Testis (tissue), 3 donors: ENCODE results near the gene POLR2E. TPM values are rescaled to one million over a fixed set of nuclear protein-coding genes. Genes with fewer than 3 reads are reported as not detected.

ENCODE experiments used
- DNase-seq: peaks from one replicate; pipeline ENCODE4 v3.0.0-alpha.2; 2019
- H3K27ac ChIP-seq, 2 donors: fragments of 200-600 bp; sonication (generic); one replicate each; pipeline ENCODE4 v1.5.1; 2019
- H3K27me3 ChIP-seq: fragments of 200-600 bp; sonication (generic); one replicate; pipeline ENCODE4 v1.5.1; 2019
- H3K36me3 ChIP-seq: fragments of 200-600 bp; sonication (generic); one replicate; pipeline ENCODE4 v1.5.1; 2017; ENCODE audit warnings: low read depth; ENCODE audit errors: missing control alignments
- H3K4me1 ChIP-seq: fragments of 200-600 bp; sonication (generic); one replicate; pipeline ENCODE4 v1.5.1; 2019
- H3K4me3 ChIP-seq, 2 donors: fragments of 200-600 bp; sonication (generic); one replicate each; pipeline ENCODE4 v1.5.1; 2017 to 2019
- H3K9me3 ChIP-seq: fragments of 200-600 bp; sonication (generic); one replicate; pipeline ENCODE4 v1.5.1; 2017
- CTCF ChIP-seq, 3 experiments: fragments of 450-650 bp in 2 of 3; fragments of 200-600 bp in 1 of 3; sonication (generic) in 1 of 3; IDR thresholded peaks; one replicate each; pipeline ENCODE4 v1.5.1; 2016 to 2019; ENCODE audit warnings: antibody characterized with exemption in 3 of 3, mild to moderate bottlenecking in 2 of 3, moderate library complexity in 1 of 3
- POLR2A ChIP-seq: fragments of 450-650 bp; IDR thresholded peaks from one replicate; pipeline ENCODE4 v1.6.1; 2017; ENCODE audit warnings: antibody characterized with exemption, mild to moderate bottlenecking, moderate library complexity
- WGBS, 2 donors: methylation state at CpG; one replicate each; pipeline ENCODE4 v1.1.5; 2018; 5-methylcytosine and 5-hydroxymethylcytosine counted together
- intact Hi-C: fragments of 100-400 bp; cut with DNase I; formaldehyde crosslinking; loops from one replicate; pipeline ENCODE4 v1.15.1; 2023; ENCODE audit warnings: low total_unique reads
- polyA plus RNA-seq: library from polyadenylated mRNA; stranded (reverse); fragments of 350-450 nt; fragmentation: Illumina TruSeq; extraction: RNeasy Lipid Tissue Mini Kit (QIAGEN cat#74804); gene quantifications from one replicate; pipeline ENCODE4 v1.2.3, GENCODE V29; 2014; ENCODE audit warnings: low read depth, low replicate concordance; ENCODE audit not compliant: insufficient read depth
- total RNA-seq, 2 donors: library from RNA; depleted of rRNA; stranded (reverse); fragments of >200 nt; gene quantifications; one replicate each; pipeline ENCODE4 v1.2.3, GENCODE V29; 2016

POLR2E gene
- total and polyA plus RNA-seq, 3 donors from 2014 or later = 96.5 to 246 (median 143) TPM

- Histone ChIP-seq H3K4me1 (no peaks in the 10 kb centered on the region), H3K4me3 (no peak overlapping the region), H3K27me3 (no peaks in the 10 kb centered on the region), H3K36me3 (no peaks in the 10 kb centered on the region), H3K9me3 (no peaks in the 10 kb centered on the region), H3K27ac (no peak overlapping the region)
- TF ChIP-seq POLR2A (no peak), CTCF (IDR thresholded peaks at IDR 0.05) (no peak)
- 73 to 80% methylated on average over 21 of the region's 21 CpGs for WGBS, 2 donors
- intact Hi-C loops = no loop called here
- no peak for DNase-seq
Observed at GRCh38 chr19:1086613-1087012, 8.6 kb downstream of the POLR2E start.

- intact Hi-C loops = no loop called here
- no peak overlapping the region for H3K27ac ChIP-seq
- H3K4me3 ChIP-seq = no peak overlapping the region
- no peaks in the 10 kb centered on the region for H3K4me1 ChIP-seq
- H3K27me3 ChIP-seq = no peaks in the 10 kb centered on the region
- no peak for DNase-seq
- WGBS, 2 donors = 73 to 84% methylated on average over 8 to 37 of the region's 38 CpGs
- TF ChIP-seq CTCF (IDR thresholded peaks at IDR 0.05) (no peak), POLR2A (no peak)
- no peaks in the 10 kb centered on the region for H3K9me3 ChIP-seq
- H3K36me3 ChIP-seq = no peaks in the 10 kb centered on the region
Observed at GRCh38 chr19:1085676-1086442, 9.3 kb downstream of the POLR2E start.

GRCh38 chr19:1085053-1085658, 10.0 kb downstream of the POLR2E start:
- Histone ChIP-seq H3K9me3 (no peaks in the 10 kb centered on the region), H3K4me3 (no peak overlapping the region), H3K27me3 (no peaks in the 10 kb centered on the region), H3K27ac (no peak overlapping the region), H3K4me1 (no peaks in the 10 kb centered on the region), H3K36me3 (no peaks in the 10 kb centered on the region)
- WGBS, 2 donors = 83 to 88% methylated on average over 8 of the region's 8 CpGs
- intact Hi-C loops = no loop called here
- TF ChIP-seq CTCF (IDR thresholded peaks at IDR 0.05) (no peak), POLR2A (no peak)
- DNase-seq = no peak

GRCh38 chr19:1084024-1084868, 10.9 kb downstream of the POLR2E start:
- intact Hi-C loops = no loop called here
- Histone ChIP-seq H3K27ac (no peak overlapping the region), H3K9me3 (no peaks in the 10 kb centered on the region), H3K36me3 (no peaks in the 10 kb centered on the region), H3K4me3 (no peak overlapping the region), H3K4me1 (no peaks in the 10 kb centered on the region), H3K27me3 (no peaks in the 10 kb centered on the region)
- TF ChIP-seq CTCF (IDR thresholded peaks at IDR 0.05) (no peak), POLR2A (no peak)
- 62 to 80% methylated on average over 14 to 42 of the region's 43 CpGs for WGBS, 2 donors
- DNase-seq = no peak
